Liver (tissue), 9 donors: ENCODE data around the gene UBL4A. TPM values are rescaled to one million over a fixed set of nuclear protein-coding genes. Genes with fewer than 3 reads are reported as not detected.

Source experiments
- DNase-seq: peaks from one replicate; pipeline ENCODE4 v3.0.0-alpha.2; 2017; ENCODE audit warnings: low spot score
- H3K27ac ChIP-seq, 2 donors: one replicate each; pipeline ENCODE4 v1.7.0; 2013; ENCODE audit warnings: inconsistent platforms in 2 of 2, low read length in 2 of 2, control low read depth in 1 of 2, low read depth in 1 of 2, mild to moderate bottlenecking in 1 of 2
- H3K27me3 ChIP-seq, 4 donors: one replicate each; pipeline versions ENCODE4 v1.6.1 to v1.7.0; 2013; ENCODE audit warnings: low read length in 3 of 4, inconsistent platforms in 1 of 4, mild to moderate bottlenecking in 1 of 4, moderate library complexity in 1 of 4; ENCODE audit not compliant: control insufficient read depth in 4 of 4, insufficient read depth in 4 of 4
- H3K36me3 ChIP-seq, 4 donors: one replicate each; pipeline versions ENCODE4 v1.6.1 to v1.7.0; 2013; ENCODE audit warnings: low read length in 3 of 4, mild to moderate bottlenecking in 3 of 4, low read depth in 1 of 4, moderate library complexity in 1 of 4; ENCODE audit not compliant: control insufficient read depth in 4 of 4, insufficient read depth in 3 of 4
- H3K4me1 ChIP-seq, 4 donors: one replicate each; pipeline versions ENCODE4 v1.6.1 to v1.7.0; 2013; ENCODE audit warnings: low read length in 3 of 4, mild to moderate bottlenecking in 3 of 4, moderate library complexity in 1 of 4; ENCODE audit not compliant: control insufficient read depth in 4 of 4, insufficient read depth in 4 of 4
- H3K4me3 ChIP-seq, 3 donors: one replicate each; pipeline versions ENCODE4 v1.6.1 to v1.7.0; 2013; ENCODE audit warnings: low read length in 3 of 3, control low read depth in 1 of 3, low read depth in 1 of 3, mild to moderate bottlenecking in 1 of 3
- H3K9ac ChIP-seq, 2 donors: one replicate each; pipeline ENCODE4 v1.7.0; 2013; ENCODE audit warnings: low read length in 2 of 2, mild to moderate bottlenecking in 2 of 2, moderate library complexity in 2 of 2, control low read depth in 1 of 2, low read depth in 1 of 2
- H3K9me3 ChIP-seq, 4 donors: one replicate each; pipeline versions ENCODE4 v1.6.1 to v1.7.0; 2013; ENCODE audit warnings: low read length in 3 of 4; ENCODE audit not compliant: control insufficient read depth in 4 of 4
- EGR1 ChIP-seq, 2 donors: IDR thresholded peaks; 2 replicates each; pipeline ENCODE4 v1.6.1; 2016 to 2018; ENCODE audit warnings: antibody characterized with exemption in 2 of 2, low read depth in 2 of 2
- FOXA1 ChIP-seq: IDR thresholded peaks from 2 replicates; pipeline ENCODE4 v1.6.1; 2016; ENCODE audit warnings: antibody characterized with exemption
- FOXA2 ChIP-seq: IDR thresholded peaks from 2 replicates; pipeline ENCODE4 v1.6.1; 2016; ENCODE audit warnings: antibody characterized with exemption
- GABPA ChIP-seq, 2 donors: IDR thresholded peaks in 1 of 2; conservative IDR thresholded peaks in 1 of 2; 2 replicates each; pipeline ENCODE4 v1.6.1; 2016; ENCODE audit warnings: antibody characterized with exemption in 2 of 2, mild to moderate bottlenecking in 1 of 2, moderate library complexity in 1 of 2
- HNF4G ChIP-seq: IDR thresholded peaks from 2 replicates; pipeline ENCODE4 v1.6.1; 2016; ENCODE audit warnings: antibody characterized with exemption
- NR2F2 ChIP-seq: IDR thresholded peaks from 2 replicates; pipeline ENCODE4 v1.6.1; 2016; ENCODE audit warnings: antibody characterized with exemption
- RAD21 ChIP-seq, 2 donors: IDR thresholded peaks; 2 replicates each; pipeline ENCODE4 v1.6.1; 2016; ENCODE audit warnings: antibody characterized with exemption in 2 of 2, mild to moderate bottlenecking in 2 of 2
- RXRA ChIP-seq, 2 donors: IDR thresholded peaks; 2 replicates each; pipeline ENCODE4 v1.6.1; 2017 to 2018; ENCODE audit warnings: antibody characterized with exemption in 2 of 2, mild to moderate bottlenecking in 1 of 2
- SP1 ChIP-seq: IDR thresholded peaks from 2 replicates; pipeline ENCODE4 v1.6.1; 2018; ENCODE audit warnings: antibody characterized with exemption, mild to moderate bottlenecking
- TAF1 ChIP-seq: conservative IDR thresholded peaks from 2 replicates; pipeline ENCODE4 v1.6.1; 2016; ENCODE audit warnings: antibody characterized with exemption, mild to moderate bottlenecking
- WGBS: extraction: QIAGEN DNeasy Blood & Tissue Kit; methylation state at CpG from one replicate; pipeline ENCODE4 v1.1.7; 2013; 5-methylcytosine and 5-hydroxymethylcytosine counted together
- polyA plus RNA-seq, 2 donors: library from polyadenylated mRNA; stranded (reverse) in 1 of 2; unstranded in 1 of 2; fragments of 200-250 nt in 1 of 2; fragments of >200 nt in 1 of 2; fragmentation: Nextera tagmentation in 1 of 2; extraction: Ambion mirVana in 1 of 2; gene quantifications; one replicate each; pipeline versions ENCODE4 v1.2.1 to v1.2.3, GENCODE V29; 2013 to 2015
- total RNA-seq, 2 donors: library from RNA; depleted of rRNA; stranded (reverse); fragments of >200 nt; gene quantifications; one replicate each; pipeline ENCODE4 v1.2.3, GENCODE V29; 2014
- TF ChIP-seq, protein P1 (sequence below): IDR thresholded peaks from 2 replicates; pipeline ENCODE4 v1.6.1; 2016; ENCODE audit warnings: antibody characterized with exemption
- TF ChIP-seq, protein P2 (sequence below): IDR thresholded peaks from 2 replicates; pipeline ENCODE4 v1.6.1; 2016; ENCODE audit warnings: antibody characterized with exemption
- TF ChIP-seq, protein P3 (sequence below): IDR thresholded peaks from 2 replicates; pipeline ENCODE4 v1.6.1; 2016; ENCODE audit warnings: antibody characterized with exemption, mild to moderate bottlenecking
- TF ChIP-seq, protein P4 (sequence below): IDR thresholded peaks from 2 replicates; pipeline ENCODE4 v1.6.1; 2016; ENCODE audit warnings: antibody characterized with exemption
- TF ChIP-seq, protein P5 (sequence below): fragments of 150-350 bp; IDR thresholded peaks from 2 replicates; pipeline ENCODE4 v1.5.1; 2017; ENCODE audit warnings: improper control_type of control experiment, low read depth, low read length; ENCODE audit not compliant: missing input control
- donor health status: healthy.
- donor health status: healthy.
- donor health status: healthy.
- donor health status: healthy.
- donor health status: healthy.

UBL4A gene
- total and polyA plus RNA-seq, 4 donors = 13.9 to 22.2 (median 20.8) TPM

DNA sequence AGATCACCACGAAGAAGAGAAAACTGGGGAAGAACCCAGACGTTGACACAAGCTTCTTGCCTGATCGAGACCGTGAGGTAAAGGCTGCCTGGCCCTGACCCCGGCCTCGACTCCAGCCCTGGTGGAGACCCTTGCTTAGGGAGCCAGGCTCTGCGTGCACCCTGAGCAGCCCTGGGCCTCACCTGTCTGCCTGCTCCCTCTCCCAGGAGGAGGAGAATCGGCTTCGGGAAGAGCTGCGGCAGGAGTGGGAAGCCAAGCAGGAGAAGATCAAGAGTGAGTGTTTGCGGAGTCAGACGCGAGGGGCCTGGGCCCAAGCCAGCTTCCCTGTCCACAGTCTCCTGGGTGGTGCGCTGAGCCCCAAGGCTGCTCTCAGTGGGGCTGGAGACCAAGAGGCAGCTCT, 37.9 kb downstream of the UBL4A start:
- H3K36me3 ChIP-seq = peaks cover 0 to 24% (median 8%) of the 10 kb centered on the region in 4 donors
- H3K4me3 ChIP-seq = no peak overlapping the region
- no peak overlapping the region for H3K27ac ChIP-seq
- H3K27me3 ChIP-seq = no peaks in the 10 kb centered on the region
- no peak overlapping the region for H3K9ac ChIP-seq
- H3K9me3 ChIP-seq = no peaks in the 10 kb centered on the region
- DNase-seq = no peak
- 95% methylated on average over 14 of the region's 14 CpGs for WGBS
- no peak for TF ChIP-seq FOXA1
- peaks cover 4 to 11% (median 8%) of the 10 kb centered on the region in 4 donors for H3K4me1 ChIP-seq

DNA sequence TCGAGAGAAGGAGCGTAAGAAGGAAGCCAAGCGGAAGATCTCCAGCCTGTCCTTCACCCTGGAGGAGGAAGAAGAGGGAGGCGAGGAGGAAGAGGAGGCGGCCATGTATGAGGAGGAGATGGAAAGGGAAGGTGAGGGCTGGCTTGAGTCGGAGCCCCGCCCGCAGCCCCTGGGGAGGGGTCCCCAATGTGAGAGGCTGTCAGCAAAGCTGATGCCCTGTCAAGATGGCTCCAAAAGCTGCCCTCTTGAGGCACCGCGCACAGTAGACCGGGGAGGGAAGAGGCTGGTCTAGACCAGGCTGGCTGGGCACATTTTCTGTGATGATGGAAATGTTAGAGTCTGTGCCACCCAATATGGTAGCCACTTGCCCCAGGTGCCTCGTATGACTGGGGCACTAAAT, 40.0 kb downstream of the UBL4A start:
- TF ChIP-seq EGR1 (IDR thresholded peaks at IDR 0.05; ENCODE audit: low read depth in 2 of 2) = no peak
- no peak for TF ChIP-seq HNF4G
- TF ChIP-seq, protein P1, sequence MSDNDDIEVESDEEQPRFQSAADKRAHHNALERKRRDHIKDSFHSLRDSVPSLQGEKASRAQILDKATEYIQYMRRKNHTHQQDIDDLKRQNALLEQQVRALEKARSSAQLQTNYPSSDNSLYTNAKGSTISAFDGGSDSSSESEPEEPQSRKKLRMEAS = no peak
- TF ChIP-seq FOXA1 = no peak
- no peak for TF ChIP-seq GABPA (IDR thresholded peaks at IDR 0.05 in 1 of 2, conservative IDR thresholded peaks at IDR 0.05 in 1 of 2)
- TF ChIP-seq SP1 = no peak
- TF ChIP-seq, protein P2, sequence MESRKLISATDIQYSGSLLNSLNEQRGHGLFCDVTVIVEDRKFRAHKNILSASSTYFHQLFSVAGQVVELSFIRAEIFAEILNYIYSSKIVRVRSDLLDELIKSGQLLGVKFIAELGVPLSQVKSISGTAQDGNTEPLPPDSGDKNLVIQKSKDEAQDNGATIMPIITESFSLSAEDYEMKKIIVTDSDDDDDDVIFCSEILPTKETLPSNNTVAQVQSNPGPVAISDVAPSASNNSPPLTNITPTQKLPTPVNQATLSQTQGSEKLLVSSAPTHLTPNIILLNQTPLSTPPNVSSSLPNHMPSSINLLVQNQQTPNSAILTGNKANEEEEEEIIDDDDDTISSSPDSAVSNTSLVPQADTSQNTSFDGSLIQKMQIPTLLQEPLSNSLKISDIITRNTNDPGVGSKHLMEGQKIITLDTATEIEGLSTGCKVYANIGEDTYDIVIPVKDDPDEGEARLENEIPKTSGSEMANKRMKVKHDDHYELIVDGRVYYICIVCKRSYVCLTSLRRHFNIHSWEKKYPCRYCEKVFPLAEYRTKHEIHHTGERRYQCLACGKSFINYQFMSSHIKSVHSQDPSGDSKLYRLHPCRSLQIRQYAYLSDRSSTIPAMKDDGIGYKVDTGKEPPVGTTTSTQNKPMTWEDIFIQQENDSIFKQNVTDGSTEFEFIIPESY = no peak
- TF ChIP-seq, protein P3, sequence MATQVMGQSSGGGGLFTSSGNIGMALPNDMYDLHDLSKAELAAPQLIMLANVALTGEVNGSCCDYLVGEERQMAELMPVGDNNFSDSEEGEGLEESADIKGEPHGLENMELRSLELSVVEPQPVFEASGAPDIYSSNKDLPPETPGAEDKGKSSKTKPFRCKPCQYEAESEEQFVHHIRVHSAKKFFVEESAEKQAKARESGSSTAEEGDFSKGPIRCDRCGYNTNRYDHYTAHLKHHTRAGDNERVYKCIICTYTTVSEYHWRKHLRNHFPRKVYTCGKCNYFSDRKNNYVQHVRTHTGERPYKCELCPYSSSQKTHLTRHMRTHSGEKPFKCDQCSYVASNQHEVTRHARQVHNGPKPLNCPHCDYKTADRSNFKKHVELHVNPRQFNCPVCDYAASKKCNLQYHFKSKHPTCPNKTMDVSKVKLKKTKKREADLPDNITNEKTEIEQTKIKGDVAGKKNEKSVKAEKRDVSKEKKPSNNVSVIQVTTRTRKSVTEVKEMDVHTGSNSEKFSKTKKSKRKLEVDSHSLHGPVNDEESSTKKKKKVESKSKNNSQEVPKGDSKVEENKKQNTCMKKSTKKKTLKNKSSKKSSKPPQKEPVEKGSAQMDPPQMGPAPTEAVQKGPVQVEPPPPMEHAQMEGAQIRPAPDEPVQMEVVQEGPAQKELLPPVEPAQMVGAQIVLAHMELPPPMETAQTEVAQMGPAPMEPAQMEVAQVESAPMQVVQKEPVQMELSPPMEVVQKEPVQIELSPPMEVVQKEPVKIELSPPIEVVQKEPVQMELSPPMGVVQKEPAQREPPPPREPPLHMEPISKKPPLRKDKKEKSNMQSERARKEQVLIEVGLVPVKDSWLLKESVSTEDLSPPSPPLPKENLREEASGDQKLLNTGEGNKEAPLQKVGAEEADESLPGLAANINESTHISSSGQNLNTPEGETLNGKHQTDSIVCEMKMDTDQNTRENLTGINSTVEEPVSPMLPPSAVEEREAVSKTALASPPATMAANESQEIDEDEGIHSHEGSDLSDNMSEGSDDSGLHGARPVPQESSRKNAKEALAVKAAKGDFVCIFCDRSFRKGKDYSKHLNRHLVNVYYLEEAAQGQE = no peak
- no peak for TF ChIP-seq NR2F2
- TF ChIP-seq RXRA (IDR thresholded peaks at IDR 0.05) = no peak
- no peak for TF ChIP-seq RAD21 (IDR thresholded peaks at IDR 0.05)
- TF ChIP-seq FOXA2 = no peak
- TF ChIP-seq, protein P4, sequence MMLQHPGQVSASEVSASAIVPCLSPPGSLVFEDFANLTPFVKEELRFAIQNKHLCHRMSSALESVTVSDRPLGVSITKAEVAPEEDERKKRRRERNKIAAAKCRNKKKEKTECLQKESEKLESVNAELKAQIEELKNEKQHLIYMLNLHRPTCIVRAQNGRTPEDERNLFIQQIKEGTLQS = no peak
- TF ChIP-seq TAF1 = no peak
- TF ChIP-seq, protein P5, sequence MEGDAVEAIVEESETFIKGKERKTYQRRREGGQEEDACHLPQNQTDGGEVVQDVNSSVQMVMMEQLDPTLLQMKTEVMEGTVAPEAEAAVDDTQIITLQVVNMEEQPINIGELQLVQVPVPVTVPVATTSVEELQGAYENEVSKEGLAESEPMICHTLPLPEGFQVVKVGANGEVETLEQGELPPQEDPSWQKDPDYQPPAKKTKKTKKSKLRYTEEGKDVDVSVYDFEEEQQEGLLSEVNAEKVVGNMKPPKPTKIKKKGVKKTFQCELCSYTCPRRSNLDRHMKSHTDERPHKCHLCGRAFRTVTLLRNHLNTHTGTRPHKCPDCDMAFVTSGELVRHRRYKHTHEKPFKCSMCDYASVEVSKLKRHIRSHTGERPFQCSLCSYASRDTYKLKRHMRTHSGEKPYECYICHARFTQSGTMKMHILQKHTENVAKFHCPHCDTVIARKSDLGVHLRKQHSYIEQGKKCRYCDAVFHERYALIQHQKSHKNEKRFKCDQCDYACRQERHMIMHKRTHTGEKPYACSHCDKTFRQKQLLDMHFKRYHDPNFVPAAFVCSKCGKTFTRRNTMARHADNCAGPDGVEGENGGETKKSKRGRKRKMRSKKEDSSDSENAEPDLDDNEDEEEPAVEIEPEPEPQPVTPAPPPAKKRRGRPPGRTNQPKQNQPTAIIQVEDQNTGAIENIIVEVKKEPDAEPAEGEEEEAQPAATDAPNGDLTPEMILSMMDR = no peak
- Histone ChIP-seq H3K36me3 (peaks cover 0 to 26% (median 11%) of the 10 kb centered on the region in 4 donors), H3K27ac (no peak overlapping the region), H3K9me3 (no peaks in the 10 kb centered on the region), H3K4me3 (no peak overlapping the region), H3K4me1 (peaks cover 4 to 12% (median 8%) of the 10 kb centered on the region in 4 donors), H3K27me3 (no peaks in the 10 kb centered on the region), H3K9ac (no peak overlapping the region)
- WGBS = 96% methylated on average over 12 of the region's 12 CpGs
- DNase-seq = no peak
